Common myeloid progenitor, CD34-positive (primary cell): ENCODE data around the gene RAPGEF6.
A peak's percentile ranks its signal among the peaks of the same experiment; 100 is the strongest.
"Not testable (repeated sequence)": the region's sequence is repeated elsewhere in the genome, so short reads cannot be mapped to it uniquely, and the experiment has no call there.

ENCODE experiments used
- CTCF ChIA-PET: fragments of 350-600 bp; sonication (Branson Sonifier 250); formaldehyde crosslinking; loops from one replicate; lab custom pipeline; 2021; ENCODE audit warnings: antibody characterized with exemption; lab: Charles Lee
- POLR2A ChIA-PET: fragments of 350-600 bp; sonication (Branson Sonifier 250); formaldehyde crosslinking; loops from one replicate; lab custom pipeline; 2021; ENCODE audit warnings: antibody characterized with exemption; lab: Charles Lee
- DNase-seq, 3 donors: peaks; one replicate each; pipeline versions ENCODE4 v3.0.0 to v3.0.0-alpha.2; 2013
- H3K27ac ChIP-seq, 2 experiments: 1 replicate in 1 of 2; 2 replicates in 1 of 2; pipeline ENCODE4 v1.7.0; 2013; ENCODE audit warnings: inconsistent platforms in 2 of 2, low read length in 2 of 2, mild to moderate bottlenecking in 2 of 2, low read depth in 1 of 2, moderate library complexity in 1 of 2; ENCODE audit not compliant: severe bottlenecking in 2 of 2, insufficient read depth in 1 of 2, poor library complexity in 1 of 2
- H3K27me3 ChIP-seq, 5 experiments: replicated peaks in 2 of 5; 1 replicate in 3 of 5; 2 replicates in 2 of 5; pipeline versions ENCODE4 v1.6.1 to v1.7.0; 2013; ENCODE audit warnings: low read length in 4 of 5, mild to moderate bottlenecking in 2 of 5, moderate library complexity in 2 of 5, inconsistent platforms in 1 of 5; ENCODE audit not compliant: insufficient read depth in 5 of 5, control insufficient read depth in 4 of 5
- H3K36me3 ChIP-seq, 4 experiments: 1 replicate in 2 of 4; 2 replicates in 2 of 4; pipeline versions ENCODE4 v1.6.1 to v1.7.0; 2013; ENCODE audit warnings: low read length in 3 of 4, control low read depth in 1 of 4, mild to moderate bottlenecking in 1 of 4; ENCODE audit not compliant: control insufficient read depth in 4 of 4, insufficient read depth in 4 of 4
- H3K4me1 ChIP-seq, 4 experiments: 1 replicate in 3 of 4; 2 replicates in 1 of 4; pipeline versions ENCODE4 v1.6.1 to v1.7.1; 2013; ENCODE audit warnings: low read length in 3 of 4, mild to moderate bottlenecking in 3 of 4, control low read depth in 1 of 4, inconsistent platforms in 1 of 4, moderate library complexity in 1 of 4; ENCODE audit not compliant: control insufficient read depth in 4 of 4, insufficient read depth in 4 of 4; ENCODE audit errors: control extremely low read depth in 1 of 4
- H3K4me3 ChIP-seq, 7 experiments: 1 replicate in 4 of 7; 2 replicates in 3 of 7; pipeline versions ENCODE4 v1.5.1 to v1.7.0; 2013; ENCODE audit warnings: mild to moderate bottlenecking in 7 of 7, low read length in 6 of 7, moderate library complexity in 6 of 7, inconsistent platforms in 2 of 7, low read depth in 2 of 7, control low read depth in 1 of 7; ENCODE audit not compliant: insufficient read depth in 4 of 7, control insufficient read depth in 1 of 7; ENCODE audit errors: extremely low read depth in 1 of 7
- H3K9me3 ChIP-seq, 5 experiments: 1 replicate in 4 of 5; 2 replicates in 1 of 5; pipeline versions ENCODE4 v1.6.1 to v1.7.1; 2013; ENCODE audit warnings: low read length in 4 of 5, mild to moderate bottlenecking in 2 of 5, inconsistent platforms in 1 of 5, low read depth in 1 of 5, moderate library complexity in 1 of 5; ENCODE audit not compliant: control insufficient read depth in 4 of 5, insufficient read depth in 2 of 5; ENCODE audit errors: control extremely low read depth in 1 of 5
- WGBS: methylation state at CpG from one replicate; pipeline ENCODE4 v1.1.5; 2013; ENCODE audit not compliant: insufficient coverage; 5-methylcytosine and 5-hydroxymethylcytosine counted together

The RAPGEF6 gene

GRCh38 chr5:131381777-131382176 is 253.3 kb downstream of the RAPGEF6 start:
- POLR2A ChIA-PET = interaction anchor here (0.6 to 1.7 kb wide), 4 partner anchors 101 to 218 kb away, joined by 3 to 7 read pairs (median 4); partner anchors contain the start of gene CDC42SE2
- peaks cover 2 to 17% (median 12%) of the 10 kb centered on the region in 4 experiments for H3K36me3 ChIP-seq
- peak overlapping the region; percentile 99 for H3K27ac ChIP-seq
- no peak for DNase-seq
- no peaks in the 10 kb centered on the region for H3K9me3 ChIP-seq
- H3K4me1 ChIP-seq = peaks cover 44 to 78% (median 68%) of the 10 kb centered on the region in 4 experiments
- H3K4me3 ChIP-seq = peak overlapping the region in 2 of 7 experiments; percentile 12 to 19
- H3K27me3 ChIP-seq = no peaks in the 10 kb centered on the region
- 89% methylated on average over 2 of the region's 2 CpGs for WGBS
- CTCF ChIA-PET = interaction anchor here (0.7 to 10.8 kb wide), 38 partner anchors 9 to 272 kb away, joined by 3 to 95 read pairs (median 4); partner anchors contain the start of genes CDC42SE2 and HINT1

GRCh38 chr5:131381021-131381420 is 254.0 kb downstream of the RAPGEF6 start:
- Histone ChIP-seq H3K4me3 (no peak overlapping the region), H3K27ac (peak overlapping the region; percentile 99)

GRCh38 chr5:131380238-131380637 is 254.8 kb downstream of the RAPGEF6 start:
- no CpG with 5 or more reads among the region's 2 CpGs for WGBS

More at GRCh38 chr5:131381021-131381420, 254.0 kb downstream of the RAPGEF6 start:
- WGBS = 100% methylated on average over 1 of the region's 4 CpGs
- POLR2A ChIA-PET = interaction anchor here (0.5 to 1.7 kb wide), 3 partner anchors 83 to 218 kb away, joined by 3 to 7 read pairs (median 3); no protein-coding TSS in a partner anchor
- DNase-seq = peak in 1 of 3 donors; percentile 24
- H3K9me3 ChIP-seq = no peaks in the 10 kb centered on the region
- no peaks in the 10 kb centered on the region for H3K27me3 ChIP-seq
- CTCF ChIA-PET = interaction anchor here (1.2 to 10.8 kb wide), 12 partner anchors 22 to 228 kb away, joined by 3 to 95 read pairs (median 5); partner anchors contain the start of genes CDC42SE2 and HINT1
- peaks cover 0 to 10% (median 8%) of the 10 kb centered on the region in 4 experiments for H3K36me3 ChIP-seq
- peaks cover 44 to 78% (median 68%) of the 10 kb centered on the region in 4 experiments for H3K4me1 ChIP-seq

GRCh38 chr5:131379723-131380122 is 255.3 kb downstream of the RAPGEF6 start:
- Histone ChIP-seq H3K36me3 (peaks cover 0 to 5% (median 3%) of the 10 kb centered on the region in 4 experiments), H3K9me3 (no peaks in the 10 kb centered on the region), H3K27me3 (no peaks in the 10 kb centered on the region), H3K4me1 (peaks cover 44 to 83% (median 71%) of the 10 kb centered on the region in 4 experiments), H3K4me3 (peak overlapping the region in 2 of 7 experiments; percentile 11 to 24), H3K27ac (peak overlapping the region; percentile 99)
- POLR2A ChIA-PET = no interaction called here
- DNase-seq = peak; percentile 93 to 97 (median 97)
- 0% methylated on average over 7 of the region's 7 CpGs for WGBS
- CTCF ChIA-PET = interaction anchor here (1.0 to 10.8 kb wide), 5 partner anchors 17 to 197 kb away, joined by 3 to 95 read pairs (median 5); partner anchors contain the start of gene CDC42SE2

More at GRCh38 chr5:131380238-131380637, 254.8 kb downstream of the RAPGEF6 start:
- peak overlapping the region in 2 of 7 experiments; percentile 11 to 14 for H3K4me3 ChIP-seq
- POLR2A ChIA-PET = interaction anchor here (0.5 kb wide), 1 partner anchor 82 kb away, joined by 3 read pairs; no protein-coding TSS in a partner anchor
- H3K27me3 ChIP-seq, H3K36me3 ChIP-seq, H3K9me3 ChIP-seq: not testable (repeated sequence)
- H3K27ac ChIP-seq = peak overlapping the region; percentile 99
- peak in 1 of 3 donors; percentile 52 for DNase-seq
- CTCF ChIA-PET = interaction anchor here (1.8 to 10.8 kb wide), 2 partner anchors 118 to 227 kb away, joined by 7 to 95 read pairs; partner anchors contain the start of gene CDC42SE2
- H3K4me1 ChIP-seq = peaks cover 44 to 82% (median 70%) of the 10 kb centered on the region in 4 experiments

GRCh38 chr5:131378721-131379541 is 256.1 kb downstream of the RAPGEF6 start:
- Histone ChIP-seq H3K4me3 (peak overlapping the region in 1 of 7 experiments; percentile 24), H3K36me3 (peaks cover 0 to 5% (median 3%) of the 10 kb centered on the region in 4 experiments), H3K27ac (peak overlapping the region; percentile 99), H3K4me1 (peaks cover 44 to 79% (median 65%) of the 10 kb centered on the region in 4 experiments), H3K9me3 (no peaks in the 10 kb centered on the region), H3K27me3 (no peaks in the 10 kb centered on the region)
- CTCF ChIA-PET = interaction anchor here (0.9 to 10.8 kb wide), 8 partner anchors 13 to 197 kb away, joined by 3 to 95 read pairs (median 5); partner anchors contain the start of gene CDC42SE2
- DNase-seq = peak; percentile 32 to 81 (median 75)
- POLR2A ChIA-PET = no interaction called here

GRCh38 chr5:131377785-131378325 is 257.2 kb downstream of the RAPGEF6 start:
- Histone ChIP-seq H3K9me3 (no peaks in the 10 kb centered on the region), H3K36me3 (peaks cover 0 to 7% (median 4%) of the 10 kb centered on the region in 4 experiments), H3K27me3 (no peaks in the 10 kb centered on the region), H3K27ac (peak overlapping the region; percentile 99), H3K4me3 (no peak overlapping the region), H3K4me1 (peaks cover 35 to 74% (median 58%) of the 10 kb centered on the region in 4 experiments)
- ChIA-PET POLR2A (interaction anchor here (1.0 to 1.1 kb wide), 2 partner anchors 17 to 114 kb away, joined by 3 to 4 read pairs; partner anchors contain the start of gene CDC42SE2), CTCF (interaction anchor here (1.1 to 10.8 kb wide), 4 partner anchors 10 to 116 kb away, joined by 4 to 95 read pairs (median 9); partner anchors contain the start of gene CDC42SE2)
- no peak for DNase-seq
- no CpG with 5 or more reads among the region's 2 CpGs for WGBS
